NCI-H345 (cell line): ENCODE measurements around the gene SLC38A6.
"Not testable (repeated sequence)": the region's sequence is repeated elsewhere in the genome, so short reads cannot be mapped to it uniquely, and the experiment has no call there.

ENCODE experiments used
- DNase-seq: peaks from one replicate; lab custom pipeline; 2025; lab: John Stamatoyannopoulos, UW

Gene SLC38A6

GRCh38 chr14:61051621-61052020 lies 70.6 kb downstream of the SLC38A6 start:
- no peak for DNase-seq

DNA sequence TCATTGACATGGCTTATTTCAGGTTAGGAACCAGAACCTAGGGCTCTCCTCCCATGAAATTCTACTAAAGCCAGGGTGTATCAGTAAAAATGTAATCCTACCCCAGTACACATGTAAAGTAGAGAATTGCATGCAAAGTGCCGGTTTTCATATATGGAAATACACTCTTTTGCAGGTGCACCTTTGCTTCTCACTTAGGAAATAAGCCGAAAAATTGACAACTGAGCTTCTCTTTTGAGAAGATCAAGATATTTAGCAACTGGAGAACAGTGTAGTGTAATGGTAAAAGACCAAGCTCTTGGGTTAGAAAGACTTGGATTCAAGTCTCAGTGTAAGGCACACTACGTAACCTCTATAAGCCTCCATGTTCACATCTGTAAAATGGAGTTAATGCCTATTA lies 82.4 kb downstream of the SLC38A6 start:
- DNase-seq, result no peak

DNA sequence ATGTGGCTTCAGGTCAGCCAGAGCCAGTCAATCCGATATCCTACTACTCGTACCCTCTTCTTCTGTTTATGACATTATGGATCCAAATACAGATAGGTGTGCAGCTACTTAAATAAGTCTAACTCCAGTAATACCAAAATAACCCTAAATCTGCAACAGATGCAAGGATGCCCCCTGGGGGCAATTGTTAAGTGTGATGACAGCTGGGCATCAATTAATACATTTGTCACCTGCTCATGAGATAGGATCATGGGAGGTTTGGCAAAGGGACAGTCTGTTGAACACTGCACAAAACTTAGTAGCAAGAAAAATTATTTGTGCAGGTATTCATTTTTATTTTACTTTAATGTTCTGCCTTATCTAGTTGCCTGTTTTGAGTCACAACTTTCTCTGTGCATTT lies 83.2 kb downstream of the SLC38A6 start:
- DNase-seq, result no peak

DNA sequence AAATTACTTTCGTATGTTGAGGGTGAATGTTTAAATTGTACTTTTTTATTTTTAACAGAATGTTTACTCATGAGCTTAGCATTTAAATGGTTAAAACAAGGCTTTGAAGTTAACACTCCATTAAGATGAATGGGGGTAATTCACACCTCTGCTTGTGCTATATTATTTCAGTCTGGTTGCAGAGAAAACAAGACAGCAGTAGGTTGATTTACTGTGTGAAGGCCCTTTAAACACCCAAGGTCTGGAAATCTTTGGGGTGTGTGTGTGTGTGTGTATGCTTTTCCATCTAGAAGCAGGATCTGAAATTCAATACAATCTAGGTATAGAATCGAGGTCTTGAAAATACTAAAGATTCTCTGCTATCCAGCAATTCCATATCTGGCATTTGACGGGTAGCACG lies 83.8 kb downstream of the SLC38A6 start:
- DNase-seq, result no peak

DNA sequence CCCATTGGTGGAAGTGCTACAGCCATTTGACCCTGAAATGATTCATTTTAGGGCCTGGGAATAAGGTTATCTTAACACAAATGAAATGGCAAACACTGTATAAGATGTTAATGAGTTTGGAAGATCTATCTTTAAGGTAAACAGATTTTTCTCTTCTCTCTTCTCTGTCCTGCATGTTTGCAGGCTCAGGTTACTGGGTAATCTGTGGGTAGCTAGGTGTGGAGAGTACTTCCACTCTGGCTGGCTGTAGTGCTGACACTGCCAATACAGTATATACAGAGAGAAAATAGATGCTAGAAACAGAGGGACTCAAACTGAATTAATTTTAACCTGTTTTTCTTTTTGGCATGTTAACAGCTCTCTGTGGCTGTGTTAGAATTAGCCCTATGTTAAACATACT lies 84.6 kb downstream of the SLC38A6 start:
- DNase-seq, result peak; percentile 64

- DNase-seq, result not testable (repeated sequence)
These were observed 91.4 kb downstream of the SLC38A6 start for GRCh38 chr14:61072442-61072841.

- DNase-seq, result no peak
These were observed 93.8 kb downstream of the SLC38A6 start for GRCh38 chr14:61074852-61075251.

- peak; percentile 11 for DNase-seq
These were observed 95.5 kb downstream of the SLC38A6 start for GRCh38 chr14:61076556-61076955.

- no peak for DNase-seq
These were observed 96.4 kb downstream of the SLC38A6 start for GRCh38 chr14:61077437-61077836.

GRCh38 chr14:61077951-61078720 lies 97.1 kb downstream of the SLC38A6 start:
- no peak for DNase-seq

DNA sequence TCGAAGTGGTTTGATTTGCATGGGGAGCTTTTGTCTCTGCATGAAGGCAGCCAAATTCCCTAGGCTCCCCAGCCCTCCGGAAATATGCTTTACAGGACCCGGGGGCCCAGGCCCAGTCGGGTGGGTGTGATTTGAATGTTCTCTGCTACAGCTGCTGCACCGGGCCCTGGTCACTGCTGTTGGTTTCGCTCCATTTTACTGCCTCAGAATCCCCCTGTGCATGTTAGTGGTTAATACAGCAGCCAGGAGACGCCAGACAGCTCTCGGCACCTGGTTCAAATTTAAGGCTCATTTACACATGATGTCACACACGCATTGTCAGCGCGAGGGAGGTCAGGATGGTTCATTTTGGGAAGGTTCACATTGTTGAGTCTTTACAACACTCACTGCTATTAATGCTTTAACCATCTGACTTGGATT lies 99.6 kb downstream of the SLC38A6 start:
- DNase-seq, result no peak

DNA sequence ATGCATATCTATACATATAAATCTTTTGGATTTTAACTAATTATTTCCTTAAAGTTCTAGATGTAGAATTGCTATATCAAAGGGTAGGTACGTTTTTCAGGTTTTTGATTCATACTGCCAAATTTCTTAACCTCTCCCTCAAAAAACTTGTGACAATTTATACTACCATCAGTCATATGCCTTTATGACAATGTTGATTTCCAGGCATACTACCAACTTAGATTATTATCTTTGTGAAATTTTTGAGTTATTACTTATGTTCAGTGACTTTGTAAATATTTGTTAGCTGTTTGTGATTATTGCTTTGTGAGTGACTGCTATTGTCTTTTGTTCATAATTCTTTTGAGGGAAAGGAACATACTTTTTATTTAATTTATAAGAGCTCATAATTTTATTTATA lies 107.0 kb downstream of the SLC38A6 start:
- DNase-seq, result no peak

GRCh38 chr14:61089126-61089750 lies 108.2 kb downstream of the SLC38A6 start:
- DNase-seq, result no peak

- DNase-seq, result no peak
These were observed 109.6 kb downstream of the SLC38A6 start for GRCh38 chr14:61090432-61091216.

DNA sequence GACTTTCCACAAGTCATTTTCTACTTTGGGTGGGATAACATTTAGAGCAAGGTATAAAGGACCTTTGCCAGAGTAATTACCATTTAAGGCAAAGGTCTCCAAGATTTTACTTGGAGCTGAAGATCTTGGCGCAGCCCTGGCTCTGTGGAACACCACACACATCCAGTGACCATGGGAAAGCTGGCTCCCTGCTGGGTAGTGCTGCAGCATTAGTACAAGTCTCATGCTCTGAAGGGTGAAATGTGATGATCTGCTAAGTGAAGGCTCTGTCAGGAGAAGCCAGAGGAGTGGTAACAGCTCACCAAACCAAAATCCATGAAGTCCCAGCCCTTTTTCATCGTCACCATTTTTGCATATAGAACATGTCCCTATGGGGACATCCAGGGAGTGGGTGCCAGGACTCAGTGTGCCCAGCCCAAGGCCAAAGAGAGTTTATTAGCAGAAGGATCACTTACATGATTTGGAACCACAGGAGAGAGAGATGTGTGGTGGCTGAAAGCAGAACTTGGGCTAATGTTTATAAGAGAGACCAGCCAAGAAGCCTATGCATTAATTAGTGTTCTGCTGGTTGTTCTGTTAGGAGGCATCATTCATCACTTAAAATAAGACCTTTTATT lies 110.7 kb downstream of the SLC38A6 start:
- no peak for DNase-seq

GRCh38 chr14:61098096-61098495 lies 117.1 kb downstream of the SLC38A6 start:
- DNase-seq, result not testable (repeated sequence)

- no peak for DNase-seq
These were observed 117.7 kb downstream of the SLC38A6 start for GRCh38 chr14:61098721-61099120.

GRCh38 chr14:61099216-61099835 lies 118.3 kb downstream of the SLC38A6 start:
- no peak for DNase-seq

GRCh38 chr14:61101803-61102548 lies 120.9 kb downstream of the SLC38A6 start:
- no peak for DNase-seq
